GM18907 (cell line): ENCODE results near the gene NOCT.
"Not testable (repeated sequence)": the region's sequence is repeated elsewhere in the genome, so short reads cannot be mapped to it uniquely, and the experiment has no call there.

Source experiments
- ATAC-seq: cut with Tn5 transposase; IDR thresholded peaks from one replicate; pipeline ENCODE4 v1.9.1; 2021; ENCODE audit warnings: mild to moderate bottlenecking, moderate library complexity; ENCODE audit not compliant: unreplicated experiment

Gene NOCT

GRCh38 chr4:139008278-139008677, 7.3 kb upstream of the NOCT start:
- not testable (repeated sequence) for ATAC-seq

- no peak for ATAC-seq
Measured at GRCh38 chr4:139009702-139010101, 5.9 kb upstream of the NOCT start.

GRCh38 chr4:139011225-139011950, 4.2 kb upstream of the NOCT start:
- no peak for ATAC-seq

GRCh38 chr4:139014371-139015268, 961 bp upstream of the NOCT start:
- ATAC-seq, result peak; percentile 20

- no peak for ATAC-seq
Measured at GRCh38 chr4:139015948-139016471, 429 bp downstream of the NOCT start.

- ATAC-seq, result no peak
Measured at GRCh38 chr4:139017861-139018260, 2.3 kb downstream of the NOCT start.

GRCh38 chr4:139018501-139018900, 2.9 kb downstream of the NOCT start:
- no peak for ATAC-seq

GRCh38 chr4:139018971-139019758, 3.6 kb downstream of the NOCT start:
- no peak for ATAC-seq

- ATAC-seq, result no peak
Measured at GRCh38 chr4:139020384-139020783, 4.8 kb downstream of the NOCT start.

- ATAC-seq, result not testable (repeated sequence)
Measured at GRCh38 chr4:139021071-139021470, 5.5 kb downstream of the NOCT start.

- no peak for ATAC-seq
Measured at GRCh38 chr4:139022835-139023234, 7.3 kb downstream of the NOCT start.

- ATAC-seq, result no peak
Measured at GRCh38 chr4:139024686-139025085, 9.1 kb downstream of the NOCT start.

GRCh38 chr4:139025841-139026240, 10.3 kb downstream of the NOCT start:
- no peak for ATAC-seq

- ATAC-seq, result no peak
Measured at GRCh38 chr4:139027776-139028175, 12.2 kb downstream of the NOCT start.

- ATAC-seq, result no peak
Measured at GRCh38 chr4:139028191-139028661, 12.6 kb downstream of the NOCT start.

GRCh38 chr4:139029866-139030363, 14.3 kb downstream of the NOCT start:
- ATAC-seq, result not testable (repeated sequence)

- ATAC-seq, result peak; percentile 75
Measured at GRCh38 chr4:139030614-139031235, 15.1 kb downstream of the NOCT start.

GRCh38 chr4:139035650-139036049, 20.1 kb downstream of the NOCT start:
- no peak for ATAC-seq

- no peak for ATAC-seq
Measured at GRCh38 chr4:139036885-139037284, 21.3 kb downstream of the NOCT start.

- no peak for ATAC-seq
Measured at GRCh38 chr4:139038874-139039443, 23.4 kb downstream of the NOCT start.
